ENCODE data around the gene PCK1. TPM values are rescaled to one million over a fixed set of nuclear protein-coding genes. Genes with fewer than 3 reads are reported as not detected.
A peak's percentile ranks its signal among the peaks of the same experiment; 100 is the strongest.

PCK1 gene
- total and polyA plus RNA-seq, 2 of the 13 experiments (the other 11 are each of a cell fraction or from before 2014, with no cell fraction given): 6.5 to 12.6 TPM

- TF ChIP-seq STAT6 (CRISPR knock-in tag; IDR thresholded peaks at IDR 0.05; ENCODE audit: borderline replicate concordance) (no peak), ZSCAN20 (CRISPR knock-in tag; IDR thresholded peaks at IDR 0.05; ENCODE audit: borderline replicate concordance) (no peak), ZNF609 (CRISPR knock-in tag; IDR thresholded peaks at IDR 0.05; ENCODE audit: borderline replicate concordance) (0 out of 2 replicates have a peak, but pooled peaks have one; percentile 40), TFAP4 (IDR thresholded peaks at IDR 0.05; ENCODE audit: borderline replicate concordance, low read depth) (no peak), HHEX (CRISPR knock-in tag; IDR thresholded peaks at IDR 0.05) (peak; percentile 93), RFX3 (CRISPR knock-in tag; IDR thresholded peaks at IDR 0.05) (peak; percentile 73), EP300 (IDR thresholded peaks at IDR 0.05; ENCODE audit: low read depth in 2 of 2, low read length in 2 of 2) (peak; percentile 27 to 83; a peak in 2 of 4 replicates), EP300 (CRISPR knock-in tag; IDR thresholded peaks at IDR 0.05; ENCODE audit: borderline replicate concordance) (no peak), SUZ12 (IDR thresholded peaks at IDR 0.05; ENCODE audit: low read depth, low read length) (no peak), E2F1 (CRISPR knock-in tag; IDR thresholded peaks at IDR 0.05) (no peak), ARID4A (CRISPR knock-in tag; IDR thresholded peaks at IDR 0.05; ENCODE audit: borderline replicate concordance) (peak; percentile 45; the same call in 1 of the 2 replicates), ZNF790 (CRISPR knock-in tag; IDR thresholded peaks at IDR 0.05; ENCODE audit: borderline replicate concordance) (peak; percentile 65; the same call in 1 of the 2 replicates), NFATC3 (CRISPR knock-in tag; IDR thresholded peaks at IDR 0.05) (no peak), ZNF607 (CRISPR knock-in tag; IDR thresholded peaks at IDR 0.05; ENCODE audit: borderline replicate concordance) (0 out of 2 replicates have a peak, but pooled peaks have one; percentile 55)
These were observed 5.3 kb upstream of the PCK1 start (continued) for GRCh38 chr20:57555457-57556184.
